ENCODE measurements around the gene RFC1. TPM values are rescaled to one million over a fixed set of nuclear protein-coding genes. Genes with fewer than 3 reads are reported as not detected.
"Not testable (repeated sequence)": the region's sequence is repeated elsewhere in the genome, so short reads cannot be mapped to it uniquely, and the experiment has no call there.

The RFC1 gene
- total RNA-seq, 1 donor from 2014 or later = 48.2 TPM

DNA sequence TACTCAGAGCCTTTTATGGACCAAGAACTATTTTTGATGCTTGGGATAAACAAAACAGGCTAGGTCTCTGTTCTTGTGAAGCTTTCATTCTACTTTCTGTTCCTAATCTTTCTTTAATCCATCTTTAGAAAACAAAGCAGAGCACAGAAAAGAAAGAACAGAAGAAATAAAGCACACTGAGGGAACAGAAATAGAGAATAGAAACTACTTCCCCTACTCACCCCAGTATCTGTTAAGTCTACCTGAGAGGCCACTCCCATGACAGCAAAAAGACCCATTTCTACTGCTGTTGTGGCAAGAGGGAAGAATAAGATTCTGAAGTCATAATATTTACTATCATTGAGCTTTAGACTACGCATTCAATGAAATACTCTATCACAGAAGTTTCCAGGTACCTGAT, 9.2 kb downstream of the RFC1 start:
- no peak for DNase-seq (ENCODE audit: low read depth)
- no peak overlapping the region for H3K4me3 ChIP-seq (ENCODE audit: low read depth, low read length)
- no peaks in the 10 kb centered on the region for H3K36me3 ChIP-seq (ENCODE audit: control insufficient read depth, insufficient read depth, low read length)
- FAIRE-seq = no peak
- H3K27me3 ChIP-seq (ENCODE audit: control insufficient read depth, insufficient read depth, low read length) = no peaks in the 10 kb centered on the region
- TF ChIP-seq, protein P1, sequence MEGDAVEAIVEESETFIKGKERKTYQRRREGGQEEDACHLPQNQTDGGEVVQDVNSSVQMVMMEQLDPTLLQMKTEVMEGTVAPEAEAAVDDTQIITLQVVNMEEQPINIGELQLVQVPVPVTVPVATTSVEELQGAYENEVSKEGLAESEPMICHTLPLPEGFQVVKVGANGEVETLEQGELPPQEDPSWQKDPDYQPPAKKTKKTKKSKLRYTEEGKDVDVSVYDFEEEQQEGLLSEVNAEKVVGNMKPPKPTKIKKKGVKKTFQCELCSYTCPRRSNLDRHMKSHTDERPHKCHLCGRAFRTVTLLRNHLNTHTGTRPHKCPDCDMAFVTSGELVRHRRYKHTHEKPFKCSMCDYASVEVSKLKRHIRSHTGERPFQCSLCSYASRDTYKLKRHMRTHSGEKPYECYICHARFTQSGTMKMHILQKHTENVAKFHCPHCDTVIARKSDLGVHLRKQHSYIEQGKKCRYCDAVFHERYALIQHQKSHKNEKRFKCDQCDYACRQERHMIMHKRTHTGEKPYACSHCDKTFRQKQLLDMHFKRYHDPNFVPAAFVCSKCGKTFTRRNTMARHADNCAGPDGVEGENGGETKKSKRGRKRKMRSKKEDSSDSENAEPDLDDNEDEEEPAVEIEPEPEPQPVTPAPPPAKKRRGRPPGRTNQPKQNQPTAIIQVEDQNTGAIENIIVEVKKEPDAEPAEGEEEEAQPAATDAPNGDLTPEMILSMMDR (IDR thresholded peaks at IDR 0.05; ENCODE audit: insufficient read depth, low read length, severe bottlenecking) = no peak

- no peaks in the 10 kb centered on the region for H3K36me3 ChIP-seq (ENCODE audit: control insufficient read depth, insufficient read depth, low read length)
- DNase-seq (ENCODE audit: low read depth) (no peak), FAIRE-seq (no peak)
- no peaks in the 10 kb centered on the region for H3K27me3 ChIP-seq (ENCODE audit: control insufficient read depth, insufficient read depth, low read length)
- TF ChIP-seq, protein P1 (IDR thresholded peaks at IDR 0.05; ENCODE audit: insufficient read depth, low read length, severe bottlenecking) = no peak
- H3K4me3 ChIP-seq (ENCODE audit: low read depth, low read length) = no peak overlapping the region
Measured at GRCh38 chr4:39354254-39354552, 12.0 kb downstream of the RFC1 start.

- DNase-seq (ENCODE audit: low read depth) (peak; percentile 72), FAIRE-seq (no peak)
- TF ChIP-seq, protein P1 (IDR thresholded peaks at IDR 0.05; ENCODE audit: insufficient read depth, low read length, severe bottlenecking) = no peak
- Histone ChIP-seq H3K4me3 (ENCODE audit: low read depth, low read length) (peak overlapping the region; percentile 4), H3K36me3 (ENCODE audit: control insufficient read depth, insufficient read depth, low read length) (no peaks in the 10 kb centered on the region), H3K27me3 (ENCODE audit: control insufficient read depth, insufficient read depth, low read length) (no peaks in the 10 kb centered on the region)
Measured at GRCh38 chr4:39353478-39354253, 12.5 kb downstream of the RFC1 start.

DNA sequence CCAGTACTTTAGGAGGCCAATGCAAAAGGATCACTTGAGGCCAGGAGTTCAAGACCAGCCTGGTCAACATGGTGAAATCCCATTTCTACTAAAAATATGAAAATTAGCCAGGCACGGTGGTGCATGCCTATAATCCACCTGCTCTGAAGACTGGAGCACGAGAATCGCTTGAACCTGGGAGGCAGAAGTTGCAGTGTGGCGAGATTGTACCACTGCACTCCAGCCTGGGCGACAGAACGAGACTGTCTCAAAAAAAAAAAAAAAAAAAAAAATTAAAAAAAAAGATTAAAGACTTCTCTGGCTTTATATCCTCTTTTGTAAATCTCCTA, 13.0 kb downstream of the RFC1 start:
- not testable (repeated sequence) for H3K27me3 ChIP-seq (ENCODE audit: control insufficient read depth, insufficient read depth, low read length); H3K4me3 ChIP-seq (ENCODE audit: low read depth, low read length); FAIRE-seq; DNase-seq (ENCODE audit: low read depth); H3K36me3 ChIP-seq (ENCODE audit: control insufficient read depth, insufficient read depth, low read length)

GRCh38 chr4:39349326-39349725, 16.8 kb downstream of the RFC1 start:
- no peak for DNase-seq (ENCODE audit: low read depth)
- no peak for FAIRE-seq
- Histone ChIP-seq H3K4me3 (ENCODE audit: low read depth, low read length) (no peak overlapping the region), H3K36me3 (ENCODE audit: control insufficient read depth, insufficient read depth, low read length) (no peaks in the 10 kb centered on the region), H3K27me3 (ENCODE audit: control insufficient read depth, insufficient read depth, low read length) (no peaks in the 10 kb centered on the region)
- TF ChIP-seq, protein P1 (IDR thresholded peaks at IDR 0.05; ENCODE audit: insufficient read depth, low read length, severe bottlenecking) = no peak

DNA sequence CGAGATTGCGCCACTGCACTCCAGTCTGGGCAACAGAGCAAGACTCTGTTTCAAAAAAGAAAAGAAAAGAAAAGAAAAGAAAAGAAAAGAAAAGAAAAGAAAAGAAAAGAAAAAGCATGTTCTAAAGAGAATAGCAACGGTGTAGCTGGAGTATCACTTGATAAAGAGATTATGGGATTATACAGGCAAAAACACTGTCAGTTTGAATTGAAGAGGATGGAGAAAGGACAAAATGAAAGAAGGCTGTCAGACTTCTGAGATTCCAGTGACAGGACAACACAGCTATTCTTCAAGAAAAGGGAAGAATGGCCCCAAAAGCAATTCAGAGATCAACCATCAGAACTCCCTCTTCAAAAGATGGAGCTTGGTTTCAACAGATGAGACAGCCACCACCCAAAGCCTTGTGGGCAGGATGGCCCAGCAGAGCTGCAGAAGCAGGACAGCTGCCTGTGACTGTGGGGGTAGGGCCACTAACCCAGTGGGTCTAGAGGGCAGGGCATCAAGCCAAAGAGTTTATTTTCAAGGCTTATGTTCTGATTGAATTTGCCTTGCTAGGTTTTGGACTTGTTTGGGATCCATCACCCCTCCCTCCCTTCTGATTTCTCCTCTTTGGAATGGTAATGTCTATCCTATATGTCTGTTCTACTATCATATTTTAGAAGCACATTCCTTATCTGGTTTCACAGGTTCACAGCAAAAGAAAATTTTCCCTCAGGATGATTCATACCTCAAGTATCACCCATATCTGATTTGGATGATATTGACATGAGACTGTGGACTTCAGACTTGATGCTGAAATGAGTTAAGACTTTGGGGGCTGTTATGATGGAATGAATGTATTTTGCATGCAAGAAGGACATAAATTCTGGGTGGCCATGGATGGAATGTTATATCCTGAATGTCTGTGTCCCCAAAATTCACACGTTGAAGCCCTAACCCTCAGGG, 17.5 kb downstream of the RFC1 start:
- TF ChIP-seq, protein P1 (IDR thresholded peaks at IDR 0.05; ENCODE audit: insufficient read depth, low read length, severe bottlenecking) = no peak
- H3K36me3 ChIP-seq (ENCODE audit: control insufficient read depth, insufficient read depth, low read length) = no peaks in the 10 kb centered on the region
- FAIRE-seq (no peak), DNase-seq (ENCODE audit: low read depth) (peak; percentile 35)
- no peaks in the 10 kb centered on the region for H3K27me3 ChIP-seq (ENCODE audit: control insufficient read depth, insufficient read depth, low read length)
- no peak overlapping the region for H3K4me3 ChIP-seq (ENCODE audit: low read depth, low read length)

Data from bronchial epithelial cell (primary cell).